ENCODE measurements around the gene PCGF3.

- TF ChIP-seq TSHZ2 (CRISPR knock-in tag; IDR thresholded peaks at IDR 0.05) (no peak), CREB5 (CRISPR knock-in tag; IDR thresholded peaks at IDR 0.05; ENCODE audit: low read depth) (no peak), ZNF565 (CRISPR knock-in tag; conservative IDR thresholded peaks at IDR 0.05; ENCODE audit: low read depth) (no peak), ESRRG (CRISPR knock-in tag; IDR thresholded peaks at IDR 0.05) (no peak), PATZ1 (CRISPR knock-in tag; IDR thresholded peaks at IDR 0.05; ENCODE audit: borderline replicate concordance) (no peak), RARB (CRISPR knock-in tag; IDR thresholded peaks at IDR 0.05) (no peak), CSRNP3 (CRISPR knock-in tag; IDR thresholded peaks at IDR 0.05) (no peak), POU6F1 (CRISPR knock-in tag; IDR thresholded peaks at IDR 0.05; ENCODE audit: borderline replicate concordance, low read depth) (no peak), ARNTL (CRISPR knock-in tag; IDR thresholded peaks at IDR 0.05; ENCODE audit: borderline replicate concordance, low read depth) (no peak)
Measured at GRCh38 chr4:751676-752075, 46.0 kb downstream of the PCGF3 start.

Measured in SK-N-SH treated with all-trans-retinoic acid at 6 μM for 48 hours (cell line).